ENCODE results near the gene SLC9C1.

The SLC9C1 gene

DNA sequence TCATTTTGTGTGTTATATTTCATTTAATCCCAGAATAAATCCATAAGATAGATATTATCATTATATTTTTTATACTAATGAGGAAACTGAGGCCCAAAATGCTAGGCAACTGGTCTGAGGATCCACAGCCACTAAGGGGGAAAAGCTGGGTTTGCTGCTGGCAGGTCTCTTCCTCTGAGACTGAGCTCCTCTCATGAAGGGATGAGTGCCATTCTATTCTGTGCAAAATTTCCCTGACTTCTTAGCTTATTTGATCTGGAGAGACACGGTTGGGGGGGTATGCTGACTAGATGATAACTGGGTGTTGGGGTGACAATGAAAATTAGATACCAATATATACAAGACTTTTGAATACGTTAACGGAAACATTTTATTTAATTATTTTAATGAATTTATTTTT lies 162.9 kb downstream of the SLC9C1 start:
- no peak for DNase-seq (ENCODE audit: low spot score)

DNA sequence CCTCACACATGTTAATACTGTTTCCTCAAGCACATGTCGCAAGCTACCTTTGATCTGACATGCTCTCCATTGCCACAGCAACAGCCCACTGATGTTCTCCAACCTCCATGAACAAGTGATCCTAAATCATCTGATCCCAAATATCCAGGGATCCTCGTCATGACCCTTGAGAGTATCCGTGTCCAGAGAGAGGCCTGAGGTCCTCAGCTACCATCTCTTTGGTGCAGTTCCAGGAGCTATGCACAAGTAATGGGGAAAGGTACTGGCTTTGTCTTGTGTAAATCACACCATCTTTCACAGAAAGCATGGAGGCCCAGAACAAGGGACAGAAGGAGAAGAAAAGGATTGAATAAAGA lies 163.4 kb downstream of the SLC9C1 start:
- DNase-seq (ENCODE audit: low spot score): no peak

DNA sequence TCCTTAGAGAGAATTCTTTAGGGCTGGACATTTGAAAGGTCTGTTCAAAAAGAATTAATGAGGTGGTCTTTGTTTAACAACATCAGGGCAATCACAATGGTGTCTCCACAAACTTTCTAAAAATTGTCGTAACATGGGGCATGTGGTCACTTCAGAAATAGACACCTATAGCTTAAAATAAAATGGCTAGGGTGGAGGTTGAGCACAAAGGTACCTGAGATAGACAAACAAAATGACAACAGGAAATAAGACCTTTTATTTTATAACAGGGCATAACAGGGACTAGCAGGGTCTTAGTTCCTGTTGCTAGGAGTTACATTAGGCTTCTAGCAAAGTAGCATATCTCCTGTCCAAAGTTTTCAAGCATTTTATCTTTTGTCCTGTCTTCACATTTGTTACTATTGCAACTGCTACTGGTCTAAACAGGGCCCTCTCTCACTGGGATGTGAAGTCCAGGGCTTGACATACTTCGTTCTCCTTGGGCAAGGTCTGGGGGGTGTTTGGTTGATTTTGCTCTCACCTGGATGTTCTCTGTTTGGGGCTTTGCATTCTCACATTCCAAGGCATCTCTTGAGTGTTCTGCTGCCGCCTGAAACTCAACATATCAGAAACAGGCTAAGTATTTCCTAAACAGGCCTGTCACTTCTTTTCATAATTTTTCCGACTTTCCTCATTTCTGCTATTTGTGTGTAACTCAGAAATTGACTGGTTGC lies 163.9 kb downstream of the SLC9C1 start:
- DNase-seq (ENCODE audit: low spot score): no peak

DNA sequence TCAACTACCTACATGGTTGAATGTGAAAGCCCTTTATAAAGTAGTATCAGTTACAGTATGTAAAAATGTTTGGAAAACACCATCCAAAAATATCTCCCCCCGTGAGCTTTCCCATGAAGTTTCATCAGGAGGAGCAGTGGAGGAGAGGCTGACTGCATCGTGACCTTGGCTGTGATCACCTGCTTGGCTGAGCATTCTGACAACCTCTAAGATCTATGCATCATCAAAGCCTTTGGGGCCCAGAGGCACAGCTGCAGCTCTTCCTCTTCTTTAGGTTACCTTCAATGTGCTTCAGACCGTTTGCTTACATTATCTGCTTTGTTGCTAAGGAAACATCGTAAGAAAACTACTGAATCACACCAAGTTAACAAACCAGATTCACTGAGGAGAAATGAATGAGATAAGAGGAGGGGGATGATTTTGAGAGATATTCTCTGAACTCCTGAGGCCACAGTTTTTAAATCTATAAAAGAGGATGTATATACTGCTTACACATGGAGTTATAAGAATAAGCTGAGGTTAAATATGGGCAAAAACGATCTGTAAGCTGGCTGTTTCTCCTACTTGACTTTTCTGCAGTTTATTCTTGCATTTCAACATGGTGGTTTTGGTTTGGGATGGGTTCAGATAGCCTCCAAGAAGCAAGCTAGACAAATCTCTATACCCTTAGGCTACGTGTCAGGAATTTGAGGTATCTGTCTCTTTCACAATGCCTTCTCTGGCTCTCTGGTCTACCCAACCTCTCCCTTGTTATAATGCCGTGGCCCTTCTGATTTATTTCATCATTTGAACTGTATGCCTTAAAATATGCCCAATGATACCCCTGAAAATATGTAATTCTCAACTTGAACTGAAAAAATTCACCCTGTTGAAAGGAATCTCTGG lies 164.9 kb downstream of the SLC9C1 start:
- no peak for DNase-seq (ENCODE audit: low spot score)

DNA sequence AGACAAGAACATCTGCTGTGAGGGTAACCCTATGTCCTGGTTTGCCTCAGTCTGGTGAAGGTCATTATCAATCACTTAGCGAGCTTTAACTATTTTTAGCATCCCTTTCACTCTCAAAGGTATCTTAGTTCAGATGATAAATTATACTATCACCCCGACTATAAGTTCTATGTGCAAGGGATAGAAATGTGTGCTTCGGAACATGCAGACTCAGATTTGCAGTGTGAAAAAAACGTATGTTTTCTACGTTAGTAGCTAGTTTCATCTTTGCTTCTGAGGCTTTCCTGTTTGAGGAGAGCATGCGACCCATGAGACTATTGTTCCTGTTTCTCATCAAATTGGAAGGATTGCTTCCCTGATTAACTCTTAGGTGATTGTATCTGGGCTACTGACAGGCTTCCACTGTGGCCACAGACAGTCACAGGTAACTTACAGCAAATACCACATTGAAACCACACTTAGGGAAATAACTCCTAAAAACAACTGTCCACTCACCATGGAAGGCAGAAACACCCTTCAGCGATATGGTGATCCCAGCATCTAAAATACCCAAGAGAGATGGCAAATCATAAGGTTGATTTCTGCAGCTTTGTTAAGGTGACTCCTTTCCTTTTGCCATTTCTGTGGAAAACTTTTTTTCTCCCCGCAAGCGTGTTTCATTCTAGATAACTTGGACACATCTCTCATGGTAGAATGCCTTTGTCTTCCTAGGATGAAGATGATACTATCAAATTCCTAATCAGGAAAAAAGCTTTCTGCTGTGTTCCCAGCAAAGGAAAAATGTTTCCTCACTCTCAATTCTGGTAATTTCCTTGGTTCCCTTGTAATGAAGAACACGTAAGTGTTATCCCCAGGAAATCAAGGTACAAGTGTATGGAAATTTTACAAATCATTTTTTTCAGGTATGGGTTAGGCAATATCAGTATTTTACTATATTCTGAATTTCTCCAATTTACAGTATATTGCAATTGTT lies 166.2 kb downstream of the SLC9C1 start:
- no peak for DNase-seq (ENCODE audit: low spot score)

DNA sequence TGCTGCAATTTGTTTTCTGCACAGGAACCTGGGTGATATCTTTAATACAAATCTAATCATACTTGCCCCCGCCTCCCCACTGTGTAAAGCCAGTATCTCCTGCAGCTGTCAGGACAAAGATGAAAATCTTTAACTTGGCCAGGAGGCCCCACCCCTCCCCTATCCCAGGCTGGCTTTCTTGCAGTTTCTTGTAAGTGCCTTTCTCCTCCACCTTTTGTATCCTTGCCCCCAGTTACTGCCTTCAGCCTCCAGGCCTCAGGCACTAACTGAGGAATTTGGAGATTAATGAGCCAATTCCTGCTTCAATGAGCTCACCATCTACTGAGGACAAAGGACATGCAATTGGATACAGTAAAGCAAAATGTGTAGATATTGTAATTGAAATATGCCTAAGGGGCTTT lies 167.5 kb downstream of the SLC9C1 start:
- no peak for DNase-seq (ENCODE audit: low spot score)

DNA sequence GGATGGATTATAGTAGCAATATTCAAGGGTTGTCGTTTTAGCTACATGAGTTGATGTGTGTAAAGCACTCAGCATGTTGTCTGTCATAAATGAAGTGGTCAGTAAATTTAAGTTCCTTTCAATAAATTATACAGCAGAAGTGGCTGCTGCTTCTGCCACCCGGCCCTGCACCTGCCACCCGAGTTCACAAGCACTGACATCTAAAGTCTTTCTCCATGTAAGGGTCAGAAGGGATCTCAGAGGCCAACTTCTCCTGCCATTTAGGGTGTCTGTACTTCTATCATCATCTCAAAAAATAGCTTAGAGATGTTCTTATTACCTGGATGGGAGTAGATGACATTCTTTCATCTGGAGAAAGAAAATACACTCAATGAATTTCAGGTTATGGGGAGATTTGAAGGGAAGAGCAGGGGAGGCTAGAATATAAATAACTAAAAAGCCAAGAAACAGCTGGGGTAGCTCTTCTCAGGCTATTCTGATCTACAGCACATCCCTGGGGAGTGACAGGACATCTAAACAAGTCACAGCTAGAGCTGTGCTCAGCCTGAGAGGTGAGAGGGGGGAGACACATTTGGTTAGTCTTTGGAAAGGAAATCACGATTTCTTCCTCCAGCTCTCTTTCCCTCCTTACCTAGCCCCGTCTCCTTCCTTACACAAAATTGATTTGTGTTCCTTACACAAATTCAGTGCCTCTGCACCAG lies 169.0 kb downstream of the SLC9C1 start:
- DNase-seq (ENCODE audit: low spot score): no peak

DNA sequence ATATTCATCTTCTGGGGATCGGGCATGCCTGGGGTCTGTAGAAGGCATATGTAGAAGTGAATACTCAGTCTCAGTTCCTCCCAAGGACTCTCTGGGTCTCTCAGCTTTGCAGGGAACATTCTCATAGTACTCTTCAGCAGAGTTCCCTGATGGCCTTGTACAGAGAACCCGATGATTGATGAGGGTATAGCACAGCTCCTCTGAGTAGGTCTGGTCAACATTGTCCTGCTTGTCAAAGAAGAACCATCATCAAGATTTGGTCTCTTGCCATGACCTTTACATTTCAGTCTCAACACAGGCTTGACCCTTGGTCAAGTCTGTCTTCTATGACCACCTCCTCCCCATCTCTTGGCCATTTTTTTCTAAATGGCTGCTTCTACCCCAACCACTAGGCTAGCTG lies 170.5 kb downstream of the SLC9C1 start:
- DNase-seq (ENCODE audit: low spot score): no peak

DNA sequence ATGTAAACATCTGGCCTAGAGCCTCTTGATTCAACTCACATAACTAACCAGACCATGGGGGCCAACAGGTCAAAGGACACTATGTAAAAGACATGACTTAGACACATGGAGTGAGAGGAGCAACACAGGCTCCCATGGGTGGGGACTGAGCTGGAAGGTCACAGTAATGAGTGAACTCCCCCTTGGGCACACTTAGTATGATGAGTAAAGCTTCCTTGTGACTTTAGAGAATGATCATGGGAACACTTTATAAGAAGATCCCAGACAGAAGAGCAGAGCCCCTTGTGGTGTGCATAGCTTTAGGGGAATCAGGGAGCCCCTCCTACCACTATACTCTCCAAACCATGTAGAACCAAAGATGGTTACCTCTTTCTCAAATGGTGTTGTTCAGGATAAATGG lies 171.1 kb downstream of the SLC9C1 start:
- no peak for DNase-seq (ENCODE audit: low spot score)

DNA sequence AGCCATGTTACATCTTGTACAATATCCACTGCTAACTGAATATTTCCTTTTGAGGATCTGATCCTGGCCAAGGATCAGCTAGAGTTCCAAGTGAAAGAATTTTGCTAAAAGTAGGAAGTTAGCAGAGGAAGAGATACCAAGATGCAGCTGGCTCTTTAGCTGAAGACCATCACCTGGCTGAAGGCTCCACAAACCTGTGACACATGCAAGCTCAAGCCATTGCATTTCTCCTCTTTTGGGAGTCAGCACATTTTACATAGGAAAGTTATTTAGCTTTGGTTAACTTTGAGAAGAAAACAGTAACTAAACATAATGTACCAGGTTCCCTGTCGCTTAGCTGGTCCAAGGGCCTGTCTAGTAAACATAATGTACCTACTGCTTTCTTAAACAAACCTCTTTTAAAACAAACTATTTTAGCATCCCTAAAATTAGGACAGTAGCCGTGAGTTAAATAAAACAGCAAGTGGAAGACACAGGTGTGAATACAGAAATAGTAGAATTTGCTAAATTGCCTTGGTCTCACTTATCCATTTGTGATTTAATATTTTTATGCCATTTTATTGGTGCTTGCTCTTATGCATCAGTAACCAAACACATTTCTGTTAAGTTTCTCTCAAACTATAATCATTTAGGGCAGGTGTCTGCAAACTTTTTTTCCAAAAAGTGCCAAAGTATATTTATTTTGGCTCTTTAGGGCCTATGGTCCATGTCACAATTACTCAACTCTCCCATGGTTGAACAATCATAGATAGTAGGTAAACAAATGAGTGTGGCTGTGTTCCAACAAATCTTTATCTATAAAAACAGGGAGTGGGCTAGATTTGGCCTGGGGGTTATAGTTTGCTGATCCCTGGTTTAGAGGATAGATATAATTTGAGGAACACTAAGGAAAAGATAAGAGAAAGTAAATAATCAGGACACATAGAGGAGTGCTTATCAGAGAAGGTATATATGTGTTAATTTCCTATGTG lies 172.2 kb downstream of the SLC9C1 start:
- DNase-seq (ENCODE audit: low spot score): no peak

DNA sequence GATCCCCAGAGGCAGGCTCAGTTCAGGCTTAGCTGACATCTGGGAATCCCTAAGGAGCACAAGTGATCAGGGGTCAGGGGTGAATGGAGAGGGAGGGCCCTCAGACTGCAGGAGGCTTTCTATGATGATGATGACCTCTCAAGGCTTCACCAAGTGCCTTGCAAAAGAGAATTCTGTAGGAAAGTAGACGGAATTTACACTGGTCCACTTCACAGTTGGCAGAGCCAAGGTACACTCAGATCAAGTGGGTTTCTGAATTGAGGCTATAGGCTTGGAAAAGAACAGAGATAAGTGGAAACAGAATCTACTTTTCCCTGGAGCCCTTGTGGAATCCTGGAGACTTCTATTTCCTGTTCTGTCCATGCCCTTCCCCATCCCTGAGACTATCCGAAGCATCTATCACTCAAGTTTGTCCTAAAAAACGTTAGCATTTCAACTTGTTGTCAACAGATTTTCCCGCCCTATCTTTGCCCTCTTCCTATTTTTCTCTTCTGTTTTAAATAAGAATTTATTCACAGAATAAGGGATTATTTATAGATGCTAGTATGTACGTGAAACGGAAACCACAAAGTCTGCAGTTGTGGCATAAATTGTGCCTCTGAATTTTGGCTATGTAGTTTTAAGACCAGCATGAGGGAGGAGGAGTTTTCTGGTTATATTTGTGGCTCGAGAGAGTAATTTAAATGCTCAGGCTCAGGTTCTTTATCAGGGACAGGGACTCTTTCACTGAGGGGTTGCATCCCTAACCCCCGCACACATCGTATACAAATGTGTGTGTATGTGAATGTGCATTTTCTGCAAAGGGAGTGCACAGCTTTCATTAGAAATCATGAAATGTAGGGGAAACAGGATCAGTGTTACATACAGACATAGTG lies 173.8 kb downstream of the SLC9C1 start:
- DNase-seq (ENCODE audit: low spot score): no peak

DNA sequence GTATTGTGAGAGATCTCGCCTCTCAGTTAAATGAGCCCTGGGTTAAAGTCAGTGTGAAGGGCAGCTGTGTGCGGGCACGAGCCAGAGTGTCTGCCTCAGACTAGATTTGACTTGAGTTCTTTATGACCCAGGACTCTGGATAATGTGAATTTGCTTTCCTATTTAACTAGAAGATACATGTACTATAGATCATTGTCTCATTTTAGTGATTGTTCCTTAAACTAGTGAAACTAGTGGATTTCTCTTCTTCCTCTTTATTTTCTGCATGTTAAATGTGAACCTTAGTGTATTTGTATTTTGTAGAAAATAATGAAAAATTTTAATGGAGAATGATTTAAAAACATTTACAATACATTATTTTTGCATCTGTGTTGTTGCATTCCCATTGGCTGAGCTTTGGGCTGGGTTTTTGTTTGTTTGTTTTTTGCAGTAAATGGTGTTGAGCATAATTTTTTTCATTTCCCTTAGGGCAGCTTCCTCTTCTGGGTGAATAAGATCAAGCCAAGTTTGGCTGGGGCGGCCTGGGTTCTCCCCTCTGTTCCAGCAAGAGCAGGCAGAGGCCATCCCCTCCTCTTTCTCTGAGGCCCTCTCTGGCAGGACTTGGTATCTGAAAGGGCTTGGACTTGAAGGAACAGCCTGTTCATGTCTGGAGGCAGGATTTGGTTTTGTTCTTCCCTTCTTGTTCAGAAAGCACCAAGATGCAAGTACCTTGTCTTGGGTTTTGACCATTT lies 176.0 kb downstream of the SLC9C1 start:
- no peak for DNase-seq (ENCODE audit: low spot score)

DNA sequence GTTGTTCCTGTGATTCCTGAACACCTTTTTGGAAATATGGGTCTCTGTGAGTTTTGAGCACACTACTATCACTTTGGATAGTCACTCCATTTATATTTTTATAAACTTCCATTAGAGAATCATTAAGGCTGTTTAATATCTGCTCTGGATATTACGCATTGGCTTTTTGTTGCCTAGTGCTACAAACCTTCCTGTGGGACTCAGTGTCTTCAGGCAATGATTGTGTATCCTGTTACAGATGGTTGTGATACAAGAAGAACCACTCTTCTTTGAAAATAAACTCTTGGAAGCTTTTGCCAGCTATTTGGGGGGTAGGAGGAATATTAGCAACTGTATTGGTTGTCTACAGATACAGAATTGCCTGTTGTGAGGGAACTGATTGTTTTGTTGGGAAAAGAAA lies 176.6 kb downstream of the SLC9C1 start:
- DNase-seq (ENCODE audit: low spot score): no peak

DNA sequence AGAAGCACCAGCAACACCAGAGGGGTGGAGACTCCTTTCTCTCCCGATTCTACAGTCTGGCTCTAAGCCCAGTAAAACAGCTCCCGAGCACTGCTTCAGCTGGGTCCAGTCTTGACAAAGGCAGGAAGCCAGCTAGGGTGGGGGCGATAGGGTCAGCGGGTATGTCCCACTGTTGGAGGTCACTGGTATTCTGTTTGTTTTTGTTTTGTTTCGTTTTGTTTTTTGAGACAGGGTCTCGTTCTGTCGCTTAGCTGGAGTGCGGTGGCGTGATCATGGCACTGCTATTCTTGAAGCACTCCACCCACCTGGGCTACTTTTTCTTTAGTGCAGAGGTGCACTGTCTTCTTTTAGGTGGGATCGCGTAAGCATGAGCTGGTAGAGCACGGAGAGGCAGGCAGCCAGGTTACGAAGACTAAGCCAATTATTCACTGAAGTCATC lies 177.2 kb downstream of the SLC9C1 start:
- no peak for DNase-seq (ENCODE audit: low spot score)

DNA sequence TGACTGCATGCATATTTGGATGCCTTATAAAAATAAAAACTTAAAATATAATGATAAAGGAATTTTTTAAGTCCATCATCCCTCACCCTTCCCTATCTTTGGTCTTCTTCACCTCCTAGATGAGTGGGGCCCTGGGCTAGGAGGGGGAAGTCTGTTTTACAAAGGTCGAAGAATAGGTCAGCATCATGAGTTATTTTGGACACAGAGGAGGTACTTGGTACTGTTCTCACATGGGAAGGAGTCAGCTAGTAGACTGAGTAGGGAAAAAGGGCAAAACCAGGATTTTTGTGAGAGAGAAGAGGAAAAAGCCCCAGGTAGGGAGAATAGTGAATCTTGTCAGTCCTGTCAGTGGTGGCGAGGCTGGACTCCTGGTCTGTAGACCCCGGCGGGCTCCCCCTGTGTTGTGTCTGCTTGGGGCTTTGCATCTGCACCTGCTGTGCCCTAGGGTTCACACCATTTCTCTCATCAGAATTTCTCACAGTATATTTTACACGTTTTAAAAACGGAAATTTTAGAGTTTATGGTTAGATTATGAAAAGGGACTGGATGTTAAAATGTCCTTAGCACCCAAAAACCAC lies 178.1 kb downstream of the SLC9C1 start:
- no peak for DNase-seq (ENCODE audit: low spot score)

DNA sequence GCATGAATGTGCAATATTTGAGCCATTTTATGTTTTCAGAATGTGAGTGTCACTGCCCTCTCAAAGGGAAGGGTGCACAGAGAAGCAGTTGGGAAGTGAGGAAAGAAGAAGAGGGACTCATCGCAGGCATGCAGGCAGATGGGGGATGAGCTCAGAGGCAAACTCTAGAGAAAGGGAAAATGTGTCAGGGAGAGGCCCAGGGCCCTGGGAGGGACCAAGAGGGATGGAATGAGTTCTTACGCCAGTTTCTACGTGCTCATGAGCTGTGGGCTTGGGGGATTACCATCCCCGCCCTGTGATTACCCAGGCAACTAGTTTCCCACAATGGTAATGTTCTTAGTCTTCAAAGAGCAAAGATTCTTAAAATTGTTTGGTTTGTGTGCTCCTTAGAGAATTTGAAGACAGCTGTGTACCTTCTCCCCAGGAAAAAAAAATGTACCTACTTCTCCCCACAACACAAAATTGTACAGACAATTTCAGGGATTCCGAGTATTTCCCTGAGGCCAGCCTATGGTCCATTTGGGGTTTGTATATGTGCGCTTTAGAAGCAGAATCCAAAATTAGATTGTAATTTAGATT lies 178.8 kb downstream of the SLC9C1 start:
- no peak for DNase-seq (ENCODE audit: low spot score)

DNA sequence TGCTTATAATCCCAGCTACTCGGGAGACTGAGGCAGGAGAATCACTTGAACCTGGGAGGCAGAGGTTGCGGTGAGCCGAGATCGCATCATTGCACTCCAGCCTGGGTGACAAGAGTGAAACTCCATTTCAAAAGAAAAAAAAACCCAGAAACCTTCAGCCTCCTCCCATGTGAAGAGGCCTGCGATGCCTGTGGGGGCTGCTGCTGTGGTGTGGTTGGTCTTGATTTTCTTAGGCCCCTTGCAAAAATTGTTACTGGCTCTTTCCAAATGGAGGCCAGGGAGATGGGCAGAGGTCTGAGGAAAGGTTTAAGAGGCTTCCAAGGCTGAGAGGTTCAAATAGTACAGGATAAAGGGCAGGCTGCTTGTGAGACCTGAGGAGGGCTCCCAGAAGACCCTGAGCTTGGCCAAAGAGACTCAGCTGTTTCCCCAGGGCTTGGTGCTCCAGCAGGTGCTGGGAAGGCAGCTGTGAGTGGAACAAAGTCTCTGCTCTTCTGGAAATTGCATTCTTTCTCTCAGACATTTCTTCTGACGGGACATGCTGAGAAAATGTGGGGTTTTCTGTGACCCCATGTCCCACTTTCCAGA lies 179.3 kb downstream of the SLC9C1 start:
- no peak for DNase-seq (ENCODE audit: low spot score)
